Body of pancreas (tissue), 4 donors: ENCODE measurements around the gene ANKS1A. TPM values are rescaled to one million over a fixed set of nuclear protein-coding genes. Genes with fewer than 3 reads are reported as not detected.

ENCODE experiments used
- ATAC-seq: fragments of 150-250 bp; one replicate; pipeline ENCODE4 v1.9.1; 2016
- DNase-seq, 4 donors: peaks; one replicate each; pipeline ENCODE4 v3.0.0-alpha.2; 2019
- H3K27ac ChIP-seq, 4 donors: fragments of 200-600 bp; sonication (generic); 1 replicate in 3 of 4; 2 replicates in 1 of 4; pipeline versions ENCODE4 v1.5.1 to v1.6.1; 2016 to 2019; ENCODE audit warnings: mild to moderate bottlenecking in 1 of 4, mixed read lengths in 1 of 4, moderate library complexity in 1 of 4
- H3K27me3 ChIP-seq, 2 donors: fragments of 200-600 bp; sonication (generic); one replicate each; pipeline ENCODE4 v1.6.0; 2016; ENCODE audit warnings: mild to moderate bottlenecking in 1 of 2
- H3K36me3 ChIP-seq, 2 donors: fragments of 200-600 bp; sonication (generic); replicated peaks in 1 of 2; 2 replicates each; pipeline ENCODE4 v1.5.1; 2016; ENCODE audit warnings: low read depth in 2 of 2; ENCODE audit not compliant: insufficient read depth in 1 of 2
- H3K4me1 ChIP-seq: fragments of 200-600 bp; sonication (generic); one replicate; pipeline ENCODE4 v1.6.0; 2016
- H3K4me3 ChIP-seq, 2 donors: fragments of 200-600 bp; sonication (generic); 1 replicate in 1 of 2; 2 replicates in 1 of 2; pipeline ENCODE4 v1.5.1; 2016 to 2019
- H3K9me3 ChIP-seq, 3 donors: fragments of 200-600 bp; sonication (generic); 1 replicate in 2 of 3; 2 replicates in 1 of 3; pipeline ENCODE4 v1.5.1; 2016
- CTCF ChIP-seq, 7 experiments: fragments of 450-650 bp in 4 of 7; fragments of 200-600 bp in 3 of 7; sonication (generic) in 3 of 7; IDR thresholded peaks; one replicate each; pipeline ENCODE4 v1.5.1; 2016 to 2019; ENCODE audit warnings: antibody characterized with exemption in 7 of 7
- POLR2A ChIP-seq, 3 donors: fragments of 450-650 bp; IDR thresholded peaks; one replicate each; pipeline ENCODE4 v1.6.1; 2016; ENCODE audit warnings: antibody characterized with exemption in 3 of 3, mild to moderate bottlenecking in 2 of 3
- WGBS, 2 donors: methylation state at CpG; one replicate each; pipeline ENCODE4 v1.1.5; 2017; 5-methylcytosine and 5-hydroxymethylcytosine counted together
- intact Hi-C: fragments of 100-400 bp; cut with DNase I; formaldehyde crosslinking; loops from one replicate; pipeline ENCODE4 v1.15.1; 2023
- total RNA-seq, 2 donors: library from RNA; depleted of rRNA; stranded (reverse); fragments of >200 nt; gene quantifications; one replicate each; pipeline ENCODE4 v1.1.0, GENCODE V29; 2016

ANKS1A gene
- total RNA-seq, 2 donors from 2014 or later, result 14.3 to 17.1 TPM

- DNase-seq (peak in 1 of 4 donors; percentile 2), ATAC-seq (no peak)
- H3K4me3 ChIP-seq, result no peak overlapping the region
- no peak for TF ChIP-seq CTCF (IDR thresholded peaks at IDR 0.05)
- TF ChIP-seq POLR2A (IDR thresholded peaks at IDR 0.05), result no peak
- no peaks in the 10 kb centered on the region for H3K9me3 ChIP-seq
- intact Hi-C loops, result no loop called here
- no peak overlapping the region for H3K27ac ChIP-seq
- no peaks in the 10 kb centered on the region for H3K27me3 ChIP-seq
- H3K36me3 ChIP-seq, result peaks cover 0 to 12% of the 10 kb centered on the region in 2 donors
- WGBS, 2 donors, result 86 to 98% methylated on average over 11 to 21 of the region's 21 CpGs
- no peaks in the 10 kb centered on the region for H3K4me1 ChIP-seq
These were observed 191.9 kb downstream of the ANKS1A start for GRCh38 chr6:35080821-35081425.

- Histone ChIP-seq H3K27me3 (no peaks in the 10 kb centered on the region), H3K36me3 (peaks cover 0 to 14% of the 10 kb centered on the region in 2 donors), H3K9me3 (no peaks in the 10 kb centered on the region), H3K4me1 (no peaks in the 10 kb centered on the region), H3K4me3 (no peak overlapping the region), H3K27ac (no peak overlapping the region)
- no peak for ATAC-seq
- peak in 1 of 4 donors; percentile 2 for DNase-seq
- intact Hi-C loops, result no loop called here
- TF ChIP-seq CTCF (IDR thresholded peaks at IDR 0.05) (no peak), POLR2A (IDR thresholded peaks at IDR 0.05) (no peak)
- WGBS, 2 donors, result 70 to 76% methylated on average over 13 of the region's 13 CpGs
These were observed 192.4 kb downstream of the ANKS1A start for GRCh38 chr6:35081426-35081851.

- Histone ChIP-seq H3K4me1 (no peaks in the 10 kb centered on the region), H3K27me3 (no peaks in the 10 kb centered on the region), H3K4me3 (no peak overlapping the region), H3K9me3 (no peaks in the 10 kb centered on the region), H3K36me3 (peaks cover 0 to 14% of the 10 kb centered on the region in 2 donors), H3K27ac (no peak overlapping the region)
- 73 to 84% methylated on average over 17 to 19 of the region's 19 CpGs for WGBS, 2 donors
- ATAC-seq (no peak), DNase-seq (peak in 1 of 4 donors; percentile 2)
- TF ChIP-seq POLR2A (IDR thresholded peaks at IDR 0.05) (no peak), CTCF (IDR thresholded peaks at IDR 0.05) (no peak)
- intact Hi-C loops, result no loop called here
These were observed 193.1 kb downstream of the ANKS1A start for GRCh38 chr6:35082046-35082732.

- Histone ChIP-seq H3K4me3 (no peak overlapping the region), H3K9me3 (no peaks in the 10 kb centered on the region), H3K4me1 (no peaks in the 10 kb centered on the region), H3K36me3 (peaks cover 0 to 17% of the 10 kb centered on the region in 2 donors), H3K27me3 (no peaks in the 10 kb centered on the region), H3K27ac (no peak overlapping the region)
- intact Hi-C loops, result no loop called here
- TF ChIP-seq POLR2A (IDR thresholded peaks at IDR 0.05), result no peak
- TF ChIP-seq CTCF (IDR thresholded peaks at IDR 0.05), result no peak
- no peak for ATAC-seq
- 88 to 95% methylated on average over 10 to 13 of the region's 13 CpGs for WGBS, 2 donors
- peak in 1 of 4 donors; percentile 0 for DNase-seq
These were observed 193.8 kb downstream of the ANKS1A start for GRCh38 chr6:35082733-35083403.
